ENCODE results near the gene COL20A1.

The COL20A1 gene

DNA sequence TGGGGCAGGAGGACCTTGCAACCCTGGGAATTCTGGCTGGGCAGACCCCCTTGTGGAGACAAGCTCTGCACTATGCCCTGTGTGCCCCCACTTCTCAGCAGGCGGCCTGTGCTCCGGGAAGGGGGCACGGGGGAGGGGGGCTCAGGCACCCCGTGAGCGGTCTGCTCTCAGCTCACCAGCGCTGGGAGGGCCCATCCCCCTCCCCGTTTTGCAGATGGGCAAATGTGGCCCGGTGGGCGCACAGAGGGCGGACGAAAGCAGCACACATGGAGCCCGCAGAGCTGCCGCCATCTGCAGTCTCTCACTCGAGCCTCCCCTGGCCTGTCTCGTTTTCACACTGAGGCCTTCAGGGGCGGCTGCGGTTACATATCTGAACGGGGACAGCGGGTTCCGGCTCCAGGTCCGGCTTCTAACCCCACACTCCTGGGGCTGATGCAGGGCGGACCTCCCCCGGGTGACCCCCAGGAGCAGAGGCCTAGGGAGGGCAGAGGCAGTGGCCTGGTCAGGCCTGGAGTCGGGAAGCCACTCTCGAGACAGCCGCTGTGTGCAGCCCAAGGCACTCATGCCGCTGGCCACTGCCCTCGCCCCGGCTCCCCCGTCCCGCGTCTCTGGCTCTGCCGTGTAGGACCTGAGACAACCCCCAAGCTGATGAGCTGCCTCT lies 54.2 kb downstream of the COL20A1 start:
- no peak for DNase-seq (ENCODE audit: low read depth, low spot score)

GRCh38 chr20:63347950-63348827 lies 55.2 kb downstream of the COL20A1 start:
- DNase-seq (ENCODE audit: low read depth, low spot score), result no peak

DNA sequence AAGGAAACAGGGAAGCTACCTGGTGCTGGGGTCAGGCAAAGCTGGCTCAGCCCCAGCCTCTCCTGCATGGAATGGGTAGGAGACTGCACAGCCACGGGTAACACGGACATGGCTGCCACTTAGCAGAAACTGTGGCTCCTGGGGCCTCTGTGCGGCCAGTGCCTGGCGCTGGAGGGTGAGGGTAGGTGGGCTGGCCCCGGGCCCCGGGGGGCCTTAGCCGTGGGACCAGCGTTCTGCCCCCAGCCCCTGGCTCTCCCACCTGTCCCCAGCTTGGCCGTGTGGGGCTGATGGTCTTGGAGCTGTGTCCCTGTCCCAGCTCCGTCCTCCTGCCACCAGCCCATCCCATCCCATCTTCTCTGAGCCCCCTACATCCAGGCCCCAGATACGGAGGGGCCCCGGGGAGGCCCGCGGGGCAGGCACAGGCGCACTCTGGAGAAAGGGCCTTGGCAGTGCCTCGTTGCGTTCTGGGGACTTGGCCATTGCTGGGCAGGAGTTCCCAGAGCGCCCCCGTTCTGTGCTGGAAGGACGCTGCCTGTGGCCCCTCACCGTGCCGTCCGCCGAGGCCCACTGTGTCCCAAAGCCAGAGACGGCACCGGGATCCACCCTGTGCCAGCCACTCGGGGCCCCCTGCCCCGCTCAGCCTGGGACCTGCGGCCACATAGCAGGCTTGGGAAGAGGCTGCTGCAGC lies 56.0 kb downstream of the COL20A1 start:
- DNase-seq (ENCODE audit: low read depth, low spot score), result no peak

DNA sequence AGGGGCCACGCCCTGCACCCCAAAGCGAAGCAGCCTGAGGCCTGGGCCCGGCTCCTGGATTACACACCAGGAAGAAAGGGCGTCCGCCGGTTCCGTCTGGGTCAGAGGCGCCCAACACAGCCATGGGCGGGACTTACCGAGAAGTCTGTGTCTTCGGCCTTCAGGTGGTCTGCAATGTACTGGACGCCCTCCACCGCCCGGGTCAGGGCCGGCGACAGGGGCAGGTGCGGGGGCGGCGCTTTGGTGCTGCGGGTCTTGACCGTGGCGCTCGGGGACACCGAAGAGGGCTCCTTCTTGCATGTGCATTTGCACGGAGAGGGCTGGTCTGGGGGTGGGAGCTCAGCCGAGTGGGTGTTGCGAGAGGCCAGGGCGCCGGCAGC lies 56.5 kb downstream of the COL20A1 start:
- no peak for DNase-seq (ENCODE audit: low read depth, low spot score)

DNA sequence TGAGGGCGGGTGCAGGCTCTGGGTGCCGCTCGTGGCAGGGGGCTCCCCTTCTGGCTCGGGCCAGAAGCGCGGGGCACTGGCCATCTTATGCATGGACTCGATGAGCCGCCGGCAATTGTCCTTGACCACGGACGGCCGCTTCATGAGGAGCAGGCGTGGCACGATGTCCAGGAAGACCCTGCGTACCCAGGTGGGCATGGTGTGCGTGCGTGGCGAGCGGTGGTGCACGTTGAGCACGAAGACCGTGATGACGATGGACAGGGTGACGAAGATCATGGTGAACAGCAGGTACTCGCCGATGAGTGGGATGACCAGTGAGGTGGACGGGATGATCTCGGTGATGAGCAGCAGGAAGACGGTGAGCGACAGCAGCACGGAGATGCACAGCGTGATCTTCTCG lies 57.2 kb downstream of the COL20A1 start:
- no peak for DNase-seq (ENCODE audit: low read depth, low spot score)

DNA sequence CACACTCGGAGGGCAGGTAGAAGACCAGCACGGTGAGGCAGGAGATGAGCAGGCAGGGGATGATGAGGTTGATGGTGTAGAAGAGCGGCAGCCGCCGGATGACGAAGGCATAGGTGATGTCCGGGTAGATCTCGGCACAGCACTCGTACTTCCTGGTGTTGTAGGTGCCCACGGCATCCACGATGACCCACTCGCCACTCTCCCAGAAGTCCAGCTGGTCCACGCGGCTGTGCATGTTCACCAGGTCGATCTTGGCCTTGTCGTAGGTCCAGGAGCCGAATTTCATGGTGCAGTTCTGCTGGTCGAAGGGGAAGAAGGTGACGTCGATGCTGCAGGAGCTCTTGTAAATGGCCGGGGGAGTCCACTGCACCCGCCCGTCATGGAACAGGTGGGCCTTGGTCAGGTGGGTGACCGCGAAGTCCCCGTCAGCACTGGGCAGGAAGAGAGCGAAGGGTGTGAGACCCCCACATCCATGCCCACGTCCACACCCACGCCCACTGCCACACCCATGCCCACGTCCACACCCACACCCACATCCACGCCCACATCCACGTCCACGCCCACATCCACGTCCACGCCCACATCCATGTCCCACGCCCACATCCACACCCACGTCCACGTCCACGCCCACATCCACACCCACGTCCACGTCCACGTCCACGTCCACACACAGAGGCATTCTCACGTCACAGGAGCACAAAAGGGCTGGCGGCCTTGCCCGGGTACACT lies 57.8 kb downstream of the COL20A1 start:
- no peak for DNase-seq (ENCODE audit: low read depth, low spot score)

- no peak for DNase-seq (ENCODE audit: low read depth, low spot score)
Observed at GRCh38 chr20:63351326-63351700, 58.3 kb downstream of the COL20A1 start.

DNA sequence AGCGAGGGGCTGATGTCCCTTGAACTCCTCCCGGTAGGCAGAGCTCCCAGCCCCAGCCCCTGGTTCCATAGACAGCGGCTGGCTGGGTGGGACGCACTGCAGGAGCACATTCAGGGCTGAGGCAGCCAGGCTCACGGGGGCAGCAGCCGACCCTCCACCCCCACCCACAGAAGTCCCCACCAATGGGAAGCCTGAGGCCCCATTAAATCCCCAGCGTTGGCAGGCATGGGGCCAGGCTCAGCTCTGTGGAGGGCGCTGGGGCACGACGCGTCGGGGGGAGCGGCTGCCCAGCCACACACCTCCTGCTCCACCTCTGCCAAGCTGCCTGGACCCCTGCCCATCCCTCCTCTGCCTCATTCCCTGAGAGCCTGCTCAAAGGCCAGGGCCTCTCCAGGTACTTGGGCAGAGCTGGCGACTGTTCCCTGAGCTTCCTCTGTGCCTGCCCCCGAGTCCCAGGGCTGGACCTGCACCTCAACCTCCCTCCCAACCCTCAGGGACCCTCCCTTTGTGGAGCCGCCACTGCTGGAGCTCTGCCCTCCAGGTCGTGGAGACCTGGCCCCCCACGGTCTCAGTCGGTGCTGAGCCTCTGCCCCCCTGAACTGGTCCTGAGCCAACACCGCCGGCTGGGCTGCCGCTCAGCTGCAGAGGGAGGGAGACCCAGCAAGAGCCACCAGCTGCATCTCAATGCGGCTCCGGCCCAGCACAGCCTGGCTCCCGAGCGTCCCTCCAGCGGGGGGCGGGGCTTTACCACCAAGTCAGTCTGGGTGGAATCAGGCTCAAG lies 59.0 kb downstream of the COL20A1 start:
- DNase-seq (ENCODE audit: low read depth, low spot score), result no peak

GRCh38 chr20:63352811-63353221 lies 59.8 kb downstream of the COL20A1 start:
- DNase-seq (ENCODE audit: low read depth, low spot score), result no peak

- DNase-seq (ENCODE audit: low read depth, low spot score), result no peak
Observed at GRCh38 chr20:63354636-63355350, 61.8 kb downstream of the COL20A1 start.

- no peak for DNase-seq (ENCODE audit: low read depth, low spot score)
Observed at GRCh38 chr20:63355781-63356295, 62.9 kb downstream of the COL20A1 start.

DNA sequence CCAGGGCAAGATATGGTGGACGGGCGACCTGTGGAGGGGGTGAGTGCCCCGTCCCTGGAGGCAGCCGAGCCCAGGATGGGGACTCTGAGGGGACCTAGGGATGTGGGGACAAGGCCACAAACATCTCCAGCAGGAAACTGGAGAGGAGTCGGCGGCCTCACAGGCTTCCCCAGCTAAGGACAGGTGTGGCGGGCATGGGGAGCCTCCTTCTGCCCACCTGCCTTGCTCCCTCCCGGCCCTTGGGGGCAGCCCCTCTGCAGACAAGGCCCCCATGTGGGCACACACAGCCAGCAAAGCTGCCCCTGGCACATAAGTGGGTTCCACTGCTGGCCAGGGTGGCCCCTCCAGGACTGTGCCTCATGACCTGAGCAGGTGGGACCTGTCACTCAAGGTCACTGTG lies 63.5 kb downstream of the COL20A1 start:
- no peak for DNase-seq (ENCODE audit: low read depth, low spot score)

GRCh38 chr20:63356931-63357879 lies 64.2 kb downstream of the COL20A1 start:
- DNase-seq (ENCODE audit: low read depth, low spot score), result no peak

DNA sequence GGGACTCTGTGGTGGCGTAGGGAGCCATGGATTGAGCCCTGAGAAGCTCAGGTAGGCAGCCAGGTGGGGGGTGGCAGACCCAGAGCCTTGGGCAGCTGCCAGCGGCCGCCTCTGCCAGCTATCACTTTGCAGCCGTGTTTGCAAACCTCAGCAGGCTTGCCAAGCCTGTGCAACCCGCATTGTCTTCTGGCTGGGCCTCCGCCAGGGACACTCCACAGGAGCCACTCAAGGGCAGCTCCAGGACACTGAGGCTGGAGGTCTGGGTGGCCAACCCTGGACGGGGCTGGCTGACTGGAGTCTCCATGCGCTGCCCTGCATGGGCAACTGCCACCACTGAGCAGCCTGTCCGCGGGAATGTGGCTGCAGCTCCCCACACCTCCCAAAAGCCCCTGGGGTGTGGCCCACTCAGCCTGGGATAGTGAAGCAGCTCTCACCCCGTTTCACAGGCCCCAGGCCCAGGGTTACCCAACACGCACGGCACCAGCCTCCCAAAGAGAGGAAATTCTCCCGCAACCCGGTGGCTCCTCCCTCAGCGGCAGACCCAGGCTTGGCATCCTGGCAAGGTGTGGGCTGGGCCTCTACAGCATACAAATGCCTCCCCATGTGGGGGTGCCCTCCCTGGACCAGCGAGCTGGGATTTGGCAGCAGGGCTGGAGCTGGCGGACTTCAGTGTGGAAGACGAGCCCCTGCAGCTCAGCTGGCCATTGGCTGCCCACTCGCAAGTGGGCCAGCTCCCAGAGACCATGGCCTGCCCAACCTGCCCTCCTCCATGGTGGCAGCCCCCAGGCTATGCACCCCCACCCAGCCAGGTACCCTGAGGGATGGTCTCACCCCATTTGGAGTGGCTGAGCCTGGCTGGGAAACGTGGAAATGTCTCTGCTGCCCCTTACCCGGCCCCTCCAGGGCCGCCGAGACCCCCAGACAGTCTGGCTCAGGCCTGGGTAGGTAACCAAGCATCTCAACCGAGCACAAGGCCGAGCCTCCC lies 65.2 kb downstream of the COL20A1 start:
- DNase-seq (ENCODE audit: low read depth, low spot score), result no peak

- no peak for DNase-seq (ENCODE audit: low read depth, low spot score)
Observed at GRCh38 chr20:63359164-63359934, 66.4 kb downstream of the COL20A1 start.

DNA sequence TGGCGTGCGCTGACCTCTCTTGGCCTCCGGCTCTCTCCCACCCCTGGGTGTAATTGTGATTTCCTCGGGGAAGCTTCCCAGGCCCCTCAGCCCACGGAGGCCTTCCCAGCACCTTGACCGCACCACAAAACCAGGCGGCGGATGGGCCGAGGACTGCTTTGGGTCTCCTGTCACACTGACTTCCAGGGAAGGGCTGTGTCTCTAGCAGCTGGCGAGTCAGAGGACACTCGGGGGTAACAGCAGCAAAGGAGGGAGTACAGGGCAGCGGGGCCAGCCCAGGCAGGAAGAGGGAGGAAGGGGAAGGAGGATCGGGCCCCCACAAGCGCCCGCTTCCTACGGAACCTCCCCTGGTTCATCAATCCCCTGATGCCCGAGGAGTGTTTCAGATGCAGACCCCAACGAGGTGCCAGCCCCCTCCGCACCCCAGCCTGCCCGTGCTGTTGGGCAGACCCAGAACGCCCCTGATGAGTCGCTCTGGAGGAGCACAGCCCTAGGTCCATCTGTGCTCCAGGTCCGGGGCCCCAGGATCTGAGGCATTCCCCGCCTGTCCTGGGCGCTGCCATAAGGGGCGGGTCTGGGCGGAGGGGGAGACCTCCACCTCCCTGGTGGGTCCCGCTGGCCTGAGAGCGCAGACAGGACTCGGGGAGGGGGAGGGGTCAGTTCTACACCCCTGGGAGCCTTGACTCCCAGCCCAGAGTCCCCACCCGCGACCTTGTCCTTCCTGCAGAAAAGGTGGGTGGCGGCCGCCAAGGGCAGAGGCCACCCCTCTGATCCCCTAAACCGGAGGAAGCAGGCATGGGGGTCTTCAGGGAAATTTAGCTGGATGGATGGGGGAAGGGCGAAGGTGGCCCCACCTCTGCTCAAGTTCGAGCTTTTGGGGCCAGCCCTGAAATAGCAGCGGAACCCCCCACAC lies 67.2 kb downstream of the COL20A1 start:
- DNase-seq (ENCODE audit: low read depth, low spot score), result no peak

Measured in brain pericyte (primary cell).